Measurements from ENCODE around the gene TCERG1L.

DNA sequence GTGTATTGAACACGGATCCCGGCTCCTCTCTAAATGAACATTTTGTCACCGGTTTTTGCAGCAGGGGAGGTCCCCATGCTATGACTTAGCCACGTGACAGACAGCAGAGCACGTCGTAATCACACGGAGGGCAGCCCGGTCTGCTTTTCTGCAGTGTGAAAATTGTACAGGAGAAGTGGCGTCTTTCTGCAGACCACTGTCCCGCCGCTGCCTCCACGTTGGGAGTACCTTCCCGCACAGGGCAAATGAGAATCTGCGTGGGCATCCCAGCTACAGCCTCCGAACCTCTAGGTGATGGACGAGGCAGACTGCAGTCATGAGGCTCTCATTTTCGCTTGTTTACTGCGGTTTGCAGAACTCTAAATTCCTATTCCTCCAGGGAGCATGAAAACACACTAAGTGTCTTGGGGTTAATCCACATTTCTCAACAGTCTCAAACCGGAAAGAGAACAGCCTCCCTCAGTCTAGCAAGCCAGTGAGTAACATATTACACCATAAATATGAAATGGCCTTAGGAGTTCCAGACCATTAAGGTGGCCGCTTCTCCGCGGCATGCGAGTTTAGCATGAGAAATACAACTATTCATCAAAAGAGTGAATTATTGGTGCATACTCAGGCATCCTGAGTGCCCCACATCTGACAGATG lies 89.8 kb downstream of the TCERG1L start:
- TF ChIP-seq, protein P1, sequence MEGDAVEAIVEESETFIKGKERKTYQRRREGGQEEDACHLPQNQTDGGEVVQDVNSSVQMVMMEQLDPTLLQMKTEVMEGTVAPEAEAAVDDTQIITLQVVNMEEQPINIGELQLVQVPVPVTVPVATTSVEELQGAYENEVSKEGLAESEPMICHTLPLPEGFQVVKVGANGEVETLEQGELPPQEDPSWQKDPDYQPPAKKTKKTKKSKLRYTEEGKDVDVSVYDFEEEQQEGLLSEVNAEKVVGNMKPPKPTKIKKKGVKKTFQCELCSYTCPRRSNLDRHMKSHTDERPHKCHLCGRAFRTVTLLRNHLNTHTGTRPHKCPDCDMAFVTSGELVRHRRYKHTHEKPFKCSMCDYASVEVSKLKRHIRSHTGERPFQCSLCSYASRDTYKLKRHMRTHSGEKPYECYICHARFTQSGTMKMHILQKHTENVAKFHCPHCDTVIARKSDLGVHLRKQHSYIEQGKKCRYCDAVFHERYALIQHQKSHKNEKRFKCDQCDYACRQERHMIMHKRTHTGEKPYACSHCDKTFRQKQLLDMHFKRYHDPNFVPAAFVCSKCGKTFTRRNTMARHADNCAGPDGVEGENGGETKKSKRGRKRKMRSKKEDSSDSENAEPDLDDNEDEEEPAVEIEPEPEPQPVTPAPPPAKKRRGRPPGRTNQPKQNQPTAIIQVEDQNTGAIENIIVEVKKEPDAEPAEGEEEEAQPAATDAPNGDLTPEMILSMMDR (IDR thresholded peaks at IDR 0.05): no peak
- TF ChIP-seq EP300 (IDR thresholded peaks at IDR 0.05) (no peak), POLR2A (IDR thresholded peaks at IDR 0.05) (no peak)

Measured in tibial nerve (tissue), 4 donors.